ENCODE data around the gene TET1. TPM values are rescaled to one million over a fixed set of nuclear protein-coding genes. Genes with fewer than 3 reads are reported as not detected.

Gene TET1
- total RNA-seq, 2 donors from 2014 or later = 5.1 to 6.0 TPM

DNA sequence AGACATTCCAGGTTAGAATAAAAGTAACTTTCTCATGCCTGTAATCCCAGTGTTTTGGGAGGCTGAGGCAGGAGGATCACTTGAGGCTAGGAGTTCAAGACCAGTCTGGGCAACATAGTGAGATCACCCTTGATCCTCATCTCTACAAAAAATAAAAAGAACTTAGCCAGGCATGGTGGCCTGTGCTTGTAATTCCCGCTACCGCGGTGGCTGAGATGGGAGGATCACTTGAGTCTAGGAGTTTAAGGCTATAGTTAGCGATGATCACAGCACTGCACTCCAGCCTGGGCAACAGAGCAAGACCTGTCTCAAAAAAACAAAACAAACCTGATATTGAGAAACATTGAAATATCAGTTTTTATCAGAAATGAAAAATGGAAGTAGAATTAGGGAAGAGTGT is 4.6 kb downstream of the TET1 start:
- Histone ChIP-seq H3K4me1 (replicated peaks) (no peaks in the 10 kb centered on the region), H3K4me3 (no peak overlapping the region), H3K36me3 (no peaks in the 10 kb centered on the region), H3K27me3 (replicated peaks; ENCODE audit: insufficient read depth) (no peaks in the 10 kb centered on the region), H3K9me3 (no peaks in the 10 kb centered on the region), H3K27ac (no peak overlapping the region)
- DNase-seq (ENCODE audit: low spot score) = no peak
- intact Hi-C loops (cut with DNase I) = loop anchor here (5.0 kb wide), 2 partner anchors 33 to 333 kb away; no protein-coding TSS in a partner anchor
- WGBS = 94% methylated on average over 3 of the region's 4 CpGs
- TF ChIP-seq POLR2AphosphoS5 (IDR thresholded peaks at IDR 0.05) (no peak), POLR2A (IDR thresholded peaks at IDR 0.05) (no peak)
- TF ChIP-seq, protein P1, sequence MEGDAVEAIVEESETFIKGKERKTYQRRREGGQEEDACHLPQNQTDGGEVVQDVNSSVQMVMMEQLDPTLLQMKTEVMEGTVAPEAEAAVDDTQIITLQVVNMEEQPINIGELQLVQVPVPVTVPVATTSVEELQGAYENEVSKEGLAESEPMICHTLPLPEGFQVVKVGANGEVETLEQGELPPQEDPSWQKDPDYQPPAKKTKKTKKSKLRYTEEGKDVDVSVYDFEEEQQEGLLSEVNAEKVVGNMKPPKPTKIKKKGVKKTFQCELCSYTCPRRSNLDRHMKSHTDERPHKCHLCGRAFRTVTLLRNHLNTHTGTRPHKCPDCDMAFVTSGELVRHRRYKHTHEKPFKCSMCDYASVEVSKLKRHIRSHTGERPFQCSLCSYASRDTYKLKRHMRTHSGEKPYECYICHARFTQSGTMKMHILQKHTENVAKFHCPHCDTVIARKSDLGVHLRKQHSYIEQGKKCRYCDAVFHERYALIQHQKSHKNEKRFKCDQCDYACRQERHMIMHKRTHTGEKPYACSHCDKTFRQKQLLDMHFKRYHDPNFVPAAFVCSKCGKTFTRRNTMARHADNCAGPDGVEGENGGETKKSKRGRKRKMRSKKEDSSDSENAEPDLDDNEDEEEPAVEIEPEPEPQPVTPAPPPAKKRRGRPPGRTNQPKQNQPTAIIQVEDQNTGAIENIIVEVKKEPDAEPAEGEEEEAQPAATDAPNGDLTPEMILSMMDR (IDR thresholded peaks at IDR 0.05) = no peak

DNA sequence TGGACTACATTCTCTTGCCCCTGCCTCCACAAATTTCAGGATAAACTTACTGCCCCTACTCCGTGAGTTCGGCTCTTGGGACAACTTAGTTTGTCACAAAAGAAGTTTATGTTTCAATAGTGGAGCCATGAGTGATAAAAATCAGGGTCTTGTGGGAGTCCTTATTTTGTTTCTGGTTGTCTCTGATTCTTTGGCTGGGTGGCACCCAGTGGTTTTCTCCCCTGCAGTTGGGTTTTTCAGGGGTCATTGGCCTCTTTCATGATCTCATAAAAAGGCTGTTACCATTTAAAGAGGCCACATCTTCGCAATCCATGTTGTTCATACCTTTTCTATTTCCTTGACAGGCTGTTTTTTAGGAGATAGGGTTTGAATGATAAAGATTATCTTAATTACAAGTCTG is 5.5 kb downstream of the TET1 start:
- no peak for DNase-seq (ENCODE audit: low spot score)
- Histone ChIP-seq H3K27ac (no peak overlapping the region), H3K27me3 (replicated peaks; ENCODE audit: insufficient read depth) (no peaks in the 10 kb centered on the region), H3K36me3 (no peaks in the 10 kb centered on the region), H3K9me3 (no peaks in the 10 kb centered on the region), H3K4me1 (replicated peaks) (no peaks in the 10 kb centered on the region), H3K4me3 (no peak overlapping the region)
- TF ChIP-seq POLR2A (IDR thresholded peaks at IDR 0.05) (no peak), POLR2AphosphoS5 (IDR thresholded peaks at IDR 0.05) (no peak)
- TF ChIP-seq, protein P1 (IDR thresholded peaks at IDR 0.05) = no peak
- intact Hi-C loops (cut with DNase I) = no loop called here
- 90% methylated on average over 3 of the region's 3 CpGs for WGBS

DNA sequence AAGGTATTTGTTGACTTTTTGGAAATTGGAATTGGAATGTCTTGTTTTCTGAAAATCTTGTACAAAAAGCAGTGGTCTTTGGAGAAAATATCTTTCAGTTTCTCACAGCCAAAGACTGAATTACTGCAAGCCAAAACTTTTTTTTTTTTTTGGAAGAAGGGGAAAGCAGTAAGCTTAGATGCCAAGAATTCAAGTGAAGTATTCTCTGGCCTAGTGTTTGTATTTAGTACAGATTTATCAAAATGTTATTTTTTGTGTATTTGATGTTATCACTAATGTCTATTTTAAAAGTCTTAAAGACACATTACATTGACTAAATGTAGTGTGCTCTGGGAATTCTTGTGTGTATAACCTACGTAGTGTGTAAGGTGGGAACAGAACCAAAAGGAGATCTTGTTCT is 6.2 kb downstream of the TET1 start:
- H3K36me3 ChIP-seq = no peaks in the 10 kb centered on the region
- intact Hi-C loops (cut with DNase I) = no loop called here
- DNase-seq (ENCODE audit: low spot score) = no peak
- no peak overlapping the region for H3K27ac ChIP-seq
- TF ChIP-seq POLR2A (IDR thresholded peaks at IDR 0.05) = no peak
- no peak for TF ChIP-seq POLR2AphosphoS5 (IDR thresholded peaks at IDR 0.05)
- TF ChIP-seq, protein P1 (IDR thresholded peaks at IDR 0.05) = no peak
- 61% methylated on average over 1 of the region's 1 CpG for WGBS
- no peaks in the 10 kb centered on the region for H3K9me3 ChIP-seq
- H3K4me1 ChIP-seq (replicated peaks) = no peaks in the 10 kb centered on the region
- no peak overlapping the region for H3K4me3 ChIP-seq
- H3K27me3 ChIP-seq (replicated peaks; ENCODE audit: insufficient read depth) = no peaks in the 10 kb centered on the region

DNA sequence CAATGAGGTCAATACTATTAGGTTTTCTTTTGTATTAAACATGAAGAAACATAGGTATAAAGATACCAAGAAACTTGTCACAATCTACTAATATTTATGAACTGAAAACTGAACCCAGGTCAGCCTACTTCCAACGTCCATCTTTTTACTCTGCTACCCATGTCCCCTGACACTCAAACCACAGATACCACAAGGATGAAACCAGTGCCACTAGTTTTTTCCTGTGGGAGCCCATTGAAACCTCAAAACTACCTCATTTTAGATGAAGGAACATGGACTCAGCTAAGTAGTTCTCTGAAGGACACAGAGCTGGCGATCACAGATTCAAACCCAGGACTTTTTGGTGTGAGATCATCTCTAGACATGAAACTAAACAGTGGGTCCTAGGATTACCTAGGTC is 6.8 kb downstream of the TET1 start:
- Histone ChIP-seq H3K27me3 (replicated peaks; ENCODE audit: insufficient read depth) (no peaks in the 10 kb centered on the region), H3K27ac (no peak overlapping the region), H3K36me3 (no peaks in the 10 kb centered on the region), H3K4me1 (replicated peaks) (no peaks in the 10 kb centered on the region), H3K4me3 (no peak overlapping the region), H3K9me3 (no peaks in the 10 kb centered on the region)
- WGBS = 62% methylated on average over 2 of the region's 2 CpGs
- no peak for TF ChIP-seq POLR2A (IDR thresholded peaks at IDR 0.05)
- no peak for TF ChIP-seq POLR2AphosphoS5 (IDR thresholded peaks at IDR 0.05)
- TF ChIP-seq, protein P1 (IDR thresholded peaks at IDR 0.05) = no peak
- no peak for DNase-seq (ENCODE audit: low spot score)
- intact Hi-C loops (cut with DNase I) = no loop called here

DNA sequence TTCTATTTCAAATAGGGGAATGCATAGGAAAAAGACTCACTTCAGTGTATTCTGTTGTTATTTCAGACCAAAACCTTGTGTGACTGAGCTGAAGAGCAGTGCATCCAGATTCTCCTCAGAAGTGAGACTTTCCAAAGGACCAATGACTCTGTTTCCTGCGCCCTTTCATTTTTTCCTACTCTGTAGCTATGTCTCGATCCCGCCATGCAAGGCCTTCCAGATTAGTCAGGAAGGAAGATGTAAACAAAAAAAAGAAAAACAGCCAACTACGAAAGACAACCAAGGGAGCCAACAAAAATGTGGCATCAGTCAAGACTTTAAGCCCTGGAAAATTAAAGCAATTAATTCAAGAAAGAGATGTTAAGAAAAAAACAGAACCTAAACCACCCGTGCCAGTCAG is 12.0 kb downstream of the TET1 start:
- Histone ChIP-seq H3K27ac (no peak overlapping the region), H3K9me3 (no peaks in the 10 kb centered on the region), H3K27me3 (replicated peaks; ENCODE audit: insufficient read depth) (no peaks in the 10 kb centered on the region), H3K4me3 (no peak overlapping the region), H3K4me1 (replicated peaks) (no peaks in the 10 kb centered on the region), H3K36me3 (no peaks in the 10 kb centered on the region)
- 60% methylated on average over 5 of the region's 5 CpGs for WGBS
- intact Hi-C loops (cut with DNase I) = no loop called here
- no peak for TF ChIP-seq POLR2A (IDR thresholded peaks at IDR 0.05)
- DNase-seq (ENCODE audit: low spot score) = no peak
